COLO668 (cell line): ENCODE results near the gene HEBP2.
"Not testable (repeated sequence)": the region's sequence is repeated elsewhere in the genome, so short reads cannot be mapped to it uniquely, and the experiment has no call there.

ENCODE experiments used
- DNase-seq: peaks from one replicate; lab custom pipeline; 2025; ENCODE audit not compliant: unreplicated experiment; lab: John Stamatoyannopoulos, UW

The HEBP2 gene

GRCh38 chr6:138403801-138404665, at the start of gene HEBP2:
TSS of gene HEBP2 (plus strand) at chr6:138404223. CDS start at chr6:138404496, 273 bp downstream.
- DNase-seq = peak; percentile 94

DNA sequence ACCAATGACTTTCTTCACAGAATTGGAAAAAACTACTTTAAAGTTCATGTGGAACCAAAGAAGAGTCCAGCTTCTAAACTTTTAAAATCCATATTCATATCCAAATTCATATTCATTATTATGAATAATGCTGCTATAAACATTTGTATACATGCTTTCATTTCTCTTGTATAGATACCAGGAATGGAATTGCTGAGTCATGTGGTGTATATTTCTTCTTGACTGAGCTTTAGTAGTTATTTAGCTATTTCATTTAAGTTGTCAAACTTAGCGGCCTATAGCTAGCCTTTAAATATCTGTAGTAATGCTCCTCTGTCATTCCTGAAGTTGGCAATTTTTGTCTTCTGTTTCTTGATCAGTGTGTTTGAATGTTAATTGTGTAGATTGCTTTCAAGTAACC, 46.1 kb upstream of the HEBP2 start:
- DNase-seq = no peak

- DNase-seq = not testable (repeated sequence)
Observed at GRCh38 chr6:138368684-138369083, 35.3 kb upstream of the HEBP2 start.

GRCh38 chr6:138370631-138371451, 33.2 kb upstream of the HEBP2 start:
- no peak for DNase-seq

GRCh38 chr6:138371452-138371711, 32.6 kb upstream of the HEBP2 start:
- no peak for DNase-seq

- DNase-seq = no peak
Observed at GRCh38 chr6:138371720-138372119, 32.3 kb upstream of the HEBP2 start.

DNA sequence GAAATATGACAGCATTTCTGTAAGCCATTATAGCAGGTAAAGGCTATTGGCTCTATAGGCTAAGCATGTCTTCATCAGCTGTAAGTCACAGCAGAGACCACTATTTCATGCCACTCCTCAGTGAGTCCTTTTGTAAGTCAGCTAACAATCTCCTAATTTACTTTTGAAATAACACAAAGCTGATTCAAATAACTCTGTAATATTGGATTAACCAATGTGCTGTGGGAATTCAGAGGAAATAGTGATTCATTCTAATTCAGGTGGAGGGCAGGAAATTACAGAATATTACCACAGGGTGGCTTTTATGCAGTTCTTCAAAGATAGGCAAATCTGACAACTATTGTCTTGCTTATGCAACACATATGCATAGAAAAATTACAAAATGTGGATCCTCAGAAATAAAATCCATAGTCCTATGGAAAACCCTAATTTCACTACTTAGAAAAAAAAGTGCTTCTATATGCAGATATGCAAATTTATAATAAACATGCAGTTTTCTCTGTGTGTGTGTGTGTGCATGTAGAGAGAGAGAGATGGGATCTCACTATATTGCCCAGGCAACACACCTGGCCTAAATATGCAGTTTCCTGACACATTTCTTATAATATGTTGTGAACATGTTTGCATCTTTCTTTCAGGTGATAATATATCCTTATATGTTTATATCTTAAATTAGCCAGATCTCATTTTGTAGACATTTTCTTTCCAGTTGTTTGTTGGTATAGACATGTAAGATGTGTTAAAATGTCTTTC, 31.1 kb upstream of the HEBP2 start:
- no peak for DNase-seq

DNA sequence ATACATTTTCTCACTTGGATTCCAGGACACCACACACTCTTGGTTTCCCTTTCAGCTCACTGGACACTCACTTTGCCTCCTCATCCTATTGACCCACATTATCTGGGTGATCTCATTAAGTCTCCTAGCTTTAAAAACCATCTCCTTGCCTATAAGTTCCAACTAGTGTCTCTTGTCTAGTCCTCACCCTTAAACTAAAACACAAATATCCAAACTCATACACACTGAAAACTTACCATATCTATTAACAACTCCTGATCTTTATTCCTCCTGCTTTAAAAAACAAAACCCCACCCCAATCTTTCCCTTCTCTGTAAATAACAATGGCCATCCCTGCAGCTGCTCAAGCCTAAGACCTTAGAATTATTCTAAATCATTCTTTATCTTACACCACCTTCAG, 29.8 kb upstream of the HEBP2 start:
- no peak for DNase-seq

DNA sequence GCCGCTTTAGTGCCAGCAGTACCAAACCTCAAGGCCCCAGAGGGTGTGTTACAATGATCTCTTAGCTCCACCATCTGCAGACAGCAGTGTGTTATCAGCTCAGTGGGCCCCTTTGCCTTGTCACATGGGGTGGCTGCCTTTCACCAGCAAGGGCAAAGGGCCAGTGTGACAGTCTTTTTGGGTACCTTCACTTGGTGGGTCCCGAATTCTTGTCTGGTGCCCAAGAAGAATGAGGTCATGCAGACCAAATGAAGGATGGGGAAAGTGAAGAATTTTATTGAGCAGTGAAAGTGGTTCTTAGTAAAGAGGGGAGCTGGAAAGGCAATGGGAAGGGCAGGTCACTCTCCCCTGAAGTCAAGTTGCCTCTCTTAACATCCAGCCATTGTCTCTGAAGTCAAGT, 29.2 kb upstream of the HEBP2 start:
- DNase-seq = no peak

- no peak for DNase-seq
Observed at GRCh38 chr6:138377042-138377441, 27.0 kb upstream of the HEBP2 start.

- no peak for DNase-seq
Observed at GRCh38 chr6:138377844-138378243, 26.2 kb upstream of the HEBP2 start, which contains the start of gene SMIM28. TSS of gene SMIM28 (plus strand) at chr6:138377905. CDS start at chr6:138378073, 168 bp downstream.

DNA sequence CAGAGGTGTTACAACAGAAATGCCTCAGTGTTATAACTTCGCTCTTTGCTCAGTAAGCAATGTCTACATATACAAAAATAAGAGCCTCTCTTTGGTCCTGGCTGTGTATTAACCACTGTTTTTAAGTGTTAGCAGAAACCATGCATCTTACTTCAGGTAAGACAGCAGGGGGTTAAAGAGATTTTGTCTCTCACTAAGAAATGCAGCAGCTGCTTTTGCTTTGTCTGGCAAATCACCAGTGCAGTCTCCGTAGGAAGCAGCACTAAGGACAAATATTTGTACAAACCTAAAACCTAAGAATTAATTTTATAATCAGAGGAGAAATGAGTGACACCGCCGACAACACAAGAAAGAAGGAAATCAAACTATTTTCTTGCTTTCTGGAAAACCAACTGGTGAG, 25.6 kb upstream of the HEBP2 start:
- no peak for DNase-seq

GRCh38 chr6:138382498-138383265, 21.3 kb upstream of the HEBP2 start:
- peak; percentile 6 for DNase-seq

- no peak for DNase-seq
Observed at GRCh38 chr6:138383776-138384175, 20.2 kb upstream of the HEBP2 start.

- DNase-seq = no peak
Observed at GRCh38 chr6:138386897-138387296, 17.1 kb upstream of the HEBP2 start.

DNA sequence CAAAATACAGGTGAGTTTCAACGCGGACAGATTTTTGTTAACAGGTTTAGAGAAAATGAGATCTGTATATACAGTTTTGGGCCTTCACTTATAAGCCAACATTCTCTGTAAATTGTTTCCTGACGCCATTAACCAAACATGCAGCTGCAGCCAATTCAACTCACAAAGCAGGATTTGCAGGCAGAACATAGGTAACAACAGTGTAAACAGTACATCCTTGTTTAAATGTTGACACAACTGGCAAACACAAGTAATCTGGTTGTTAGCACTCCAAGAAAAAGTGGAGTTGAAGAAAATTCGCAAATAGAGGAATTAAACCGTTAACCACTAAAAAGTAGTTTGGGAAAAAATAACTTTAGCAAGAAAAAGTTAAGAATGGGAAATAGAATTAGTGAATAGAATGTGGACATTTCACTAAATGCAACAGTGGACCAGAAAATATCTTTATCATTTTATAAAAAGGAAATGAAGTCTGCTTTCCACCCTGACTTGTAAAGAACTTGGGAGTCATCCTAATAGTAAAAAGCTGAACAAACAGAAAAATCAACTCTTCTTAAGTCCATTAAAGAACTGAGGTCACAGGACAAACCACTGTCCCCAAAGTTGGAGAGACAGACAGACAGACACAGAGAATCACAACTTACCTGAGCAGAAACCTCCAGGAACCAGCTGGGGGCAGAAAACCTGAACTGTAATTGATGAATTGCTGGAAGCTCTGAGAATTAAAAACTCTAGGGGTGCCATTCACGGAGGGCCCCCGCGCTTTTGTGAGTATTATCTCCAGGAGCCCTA, 16.2 kb upstream of the HEBP2 start:
- DNase-seq = peak; percentile 14

DNA sequence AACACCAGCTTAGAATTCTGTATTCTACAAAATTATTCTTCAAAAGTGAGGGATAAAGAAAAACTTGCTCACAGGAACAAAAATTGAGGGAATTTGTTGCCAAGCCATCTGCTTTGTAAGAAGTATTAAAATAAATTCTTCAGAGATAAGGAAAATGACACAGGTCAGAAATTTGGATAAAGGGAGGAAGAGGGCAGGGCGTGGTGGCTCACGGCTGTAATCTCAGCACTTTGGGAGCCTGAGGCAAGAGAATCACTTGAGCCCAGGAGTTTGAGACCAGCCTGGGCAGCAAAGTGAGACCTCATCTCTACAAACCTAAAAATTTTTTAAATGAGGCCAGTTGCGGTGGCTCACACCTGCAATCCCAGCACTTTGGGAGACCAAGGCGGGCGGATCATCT, 14.5 kb upstream of the HEBP2 start:
- no peak for DNase-seq

GRCh38 chr6:138393871-138394783, 9.9 kb upstream of the HEBP2 start:
- DNase-seq = no peak

GRCh38 chr6:138396709-138397108, 7.3 kb upstream of the HEBP2 start:
- no peak for DNase-seq
